H1 (cell line): ENCODE measurements around the gene UVRAG. TPM values are rescaled to one million over a fixed set of nuclear protein-coding genes. Genes with fewer than 3 reads are reported as not detected.
"Not testable (repeated sequence)": the region's sequence is repeated elsewhere in the genome, so short reads cannot be mapped to it uniquely, and the experiment has no call there.

Experiments
- CTCF ChIA-PET: fragments of 300-600 bp; sonication (Branson Sonifier 250); formaldehyde crosslinking; loops from one replicate; lab custom pipeline; 2021; ENCODE audit not compliant: partially characterized antibody; lab: Charles Lee
- POLR2A ChIA-PET: fragments of 300-600 bp; sonication (Branson Sonifier 250); formaldehyde crosslinking; loops from one replicate; lab custom pipeline; 2021; ENCODE audit warnings: inconsistent platforms; ENCODE audit not compliant: partially characterized antibody; lab: Charles Lee
- DNase-seq, 2 experiments: peaks; one replicate each; pipeline versions ENCODE4 v3.0.0 to v3.0.0-alpha.2; 2010 to 2022; ENCODE audit warnings: low spot score in 2 of 2, low read depth in 1 of 2, mixed read lengths in 1 of 2
- FAIRE-seq: peaks from 2 replicates; lab custom pipeline; 2011; peaks lifted over from hg19 to GRCh38; lab: Jason Lieb, UNC
- H2AFZ ChIP-seq: 2 replicates; pipeline ENCODE4 v1.8.1; 2012; ENCODE audit warnings: low read length, inconsistent platforms
- H2AK5ac ChIP-seq: 2 replicates; pipeline ENCODE4 v1.6.1; 2013; ENCODE audit warnings: low read depth, low read length
- H2BK120ac ChIP-seq: replicated peaks from 2 replicates; pipeline ENCODE3; 2013; ENCODE audit warnings: low read depth, low read length, inconsistent platforms
- H2BK12ac ChIP-seq: 2 replicates; pipeline ENCODE4 v1.6.1; 2013; ENCODE audit warnings: low read depth, low read length
- H2BK15ac ChIP-seq: 2 replicates; pipeline ENCODE4 v1.6.1; 2013; ENCODE audit warnings: low read length
- H2BK20ac ChIP-seq: 2 replicates; pipeline ENCODE4 v1.6.1; 2013; ENCODE audit warnings: low read length
- H2BK5ac ChIP-seq: 2 replicates; pipeline ENCODE4 v1.6.1; 2013; ENCODE audit warnings: low read depth, low read length
- H3K14ac ChIP-seq: 2 replicates; pipeline ENCODE4 v1.6.1; 2013; ENCODE audit warnings: inconsistent platforms; ENCODE audit not compliant: insufficient read length
- H3K18ac ChIP-seq: 2 replicates; pipeline ENCODE4 v1.6.1; 2013; ENCODE audit warnings: low read length; ENCODE audit errors: extremely low read depth
- H3K23ac ChIP-seq: 2 replicates; pipeline ENCODE4 v1.6.1; 2013; ENCODE audit warnings: inconsistent platforms; ENCODE audit not compliant: insufficient read length
- H3K23me2 ChIP-seq: 2 replicates; pipeline ENCODE4 v1.6.1; 2013; ENCODE audit warnings: low read depth, low read length
- H3K27ac ChIP-seq: 2 replicates; pipeline ENCODE4 v1.6.1; 2011; ENCODE audit warnings: low read depth, low read length, inconsistent platforms
- H3K27me3 ChIP-seq, 4 experiments: replicated peaks in 1 of 4; 1 replicate in 1 of 4; 2 replicates in 3 of 4; pipeline versions ENCODE4 v1.6.1 to v1.8.1; 2011 to 2013; ENCODE audit warnings: low read length in 3 of 4, mild to moderate bottlenecking in 3 of 4, inconsistent platforms in 2 of 4, mixed read lengths in 2 of 4, moderate library complexity in 1 of 4; ENCODE audit not compliant: control insufficient read depth in 3 of 4, insufficient read depth in 3 of 4; ENCODE audit errors: extremely low read depth in 1 of 4
- H3K36me3 ChIP-seq, 4 experiments: 2 replicates each; pipeline versions ENCODE4 v1.6.1 to v1.8.1; 2011 to 2013; ENCODE audit warnings: mild to moderate bottlenecking in 4 of 4, low read length in 3 of 4, moderate library complexity in 2 of 4, control low read depth in 1 of 4, inconsistent platforms in 1 of 4; ENCODE audit not compliant: insufficient read depth in 4 of 4, control insufficient read depth in 2 of 4
- H3K4ac ChIP-seq: replicated peaks from 2 replicates; pipeline ENCODE3; 2013; ENCODE audit warnings: low read length, low read depth, mixed read lengths, inconsistent platforms; ENCODE audit not compliant: insufficient read length
- H3K4me1 ChIP-seq, 4 experiments: replicated peaks in 1 of 4; 1 replicate in 1 of 4; 2 replicates in 3 of 4; pipeline versions ENCODE4 v1.6.1 to v1.8.1; 2011 to 2013; ENCODE audit warnings: low read length in 3 of 4, inconsistent platforms in 2 of 4, mixed read lengths in 1 of 4; ENCODE audit not compliant: insufficient read depth in 4 of 4, control insufficient read depth in 3 of 4
- H3K4me2 ChIP-seq, 2 experiments: 2 replicates each; pipeline versions ENCODE4 v1.6.1 to v1.8.1; 2011 to 2013; ENCODE audit warnings: low read depth in 2 of 2, low read length in 2 of 2, control low read depth in 1 of 2, inconsistent platforms in 1 of 2, mild to moderate bottlenecking in 1 of 2; ENCODE audit not compliant: insufficient read depth in 1 of 2
- H3K4me3 ChIP-seq, 4 experiments: fragments of 200-600, 300-600 bp in 1 of 4; sonication (generic), shearing (Covaris generic), sonication (Bioruptor Twin) in 1 of 4; 2 replicates each; pipeline versions ENCODE4 v1.5.1 to v1.8.1; 2011 to 2016; ENCODE audit warnings: low read length in 4 of 4, low read depth in 3 of 4, control low read depth in 2 of 4, inconsistent platforms in 2 of 4, mild to moderate bottlenecking in 2 of 4, mixed read lengths in 1 of 4, moderate library complexity in 1 of 4; ENCODE audit not compliant: insufficient read depth in 2 of 4; ENCODE audit errors: extremely low read depth in 1 of 4
- H3K56ac ChIP-seq: replicated peaks from 2 replicates; pipeline ENCODE3; 2013; ENCODE audit warnings: low read depth, mild to moderate bottlenecking, mixed read lengths, low read length, inconsistent platforms; ENCODE audit not compliant: insufficient read length
- H3K79me1 ChIP-seq: 2 replicates; pipeline ENCODE4 v1.6.1; 2013; ENCODE audit warnings: low read depth, low read length, control low read depth
- H3K79me2 ChIP-seq, 2 experiments: 2 replicates each; pipeline versions ENCODE4 v1.6.1 to v1.8.1; 2012 to 2013; ENCODE audit warnings: low read length in 2 of 2, mild to moderate bottlenecking in 2 of 2, inconsistent platforms in 1 of 2; ENCODE audit not compliant: insufficient read depth in 2 of 2, control insufficient read depth in 1 of 2
- H3K9ac ChIP-seq, 4 experiments: replicated peaks in 1 of 4; 1 replicate in 1 of 4; 2 replicates in 3 of 4; pipeline versions ENCODE4 v1.6.1 to v1.8.1; 2011 to 2013; ENCODE audit warnings: low read depth in 3 of 4, low read length in 3 of 4, control low read depth in 2 of 4, mild to moderate bottlenecking in 2 of 4, moderate library complexity in 2 of 4, inconsistent platforms in 1 of 4; ENCODE audit errors: extremely low read depth in 1 of 4
- H3K9me3 ChIP-seq, 2 experiments: 2 replicates each; pipeline versions ENCODE4 v1.6.1 to v1.8.1; 2012 to 2013; ENCODE audit warnings: mild to moderate bottlenecking in 2 of 2, moderate library complexity in 2 of 2, control low read depth in 1 of 2, inconsistent platforms in 1 of 2, low read depth in 1 of 2, low read length in 1 of 2, mixed read lengths in 1 of 2; ENCODE audit not compliant: insufficient read depth in 2 of 2
- H4K20me1 ChIP-seq, 2 experiments: replicated peaks in 1 of 2; 2 replicates each; pipeline versions ENCODE3 to v1.8.1; 2011 to 2013; ENCODE audit warnings: inconsistent platforms in 2 of 2, low read length in 2 of 2, mild to moderate bottlenecking in 1 of 2; ENCODE audit not compliant: insufficient read depth in 2 of 2, control insufficient read depth in 1 of 2
- H4K5ac ChIP-seq: 2 replicates; pipeline ENCODE4 v1.6.1; 2013; ENCODE audit warnings: low read length, low read depth, mixed read lengths, inconsistent platforms; ENCODE audit not compliant: insufficient read length
- H4K8ac ChIP-seq: 2 replicates; pipeline ENCODE4 v1.8.0; 2013; ENCODE audit warnings: mild to moderate bottlenecking, moderate library complexity, low read length, inconsistent platforms; ENCODE audit not compliant: insufficient read depth; ENCODE audit errors: extremely low read depth
- H4K91ac ChIP-seq: replicated peaks from 2 replicates; pipeline ENCODE3; 2013; ENCODE audit warnings: low read length, mixed read lengths, inconsistent platforms; ENCODE audit not compliant: insufficient read length
- BCL11A ChIP-seq, 2 experiments: IDR thresholded peaks; one replicate each; pipeline ENCODE4 v1.6.1; 2011; ENCODE audit warnings: low read depth in 2 of 2, low read length in 2 of 2, mild to moderate bottlenecking in 2 of 2
- KDM4A ChIP-seq: IDR thresholded peaks from one replicate; pipeline ENCODE4 v1.7.1; 2012; ENCODE audit warnings: low read depth, mild to moderate bottlenecking, moderate library complexity, low read length, inconsistent platforms; ENCODE audit not compliant: severe bottlenecking
- TBP ChIP-seq: IDR thresholded peaks from 2 replicates; pipeline ENCODE4 v1.6.1; 2011; ENCODE audit warnings: low read depth, low read length, improper control_type of control experiment
- WGBS, 2 experiments: shearing (Covaris generic) in 1 of 2; methylation state at CpG; one replicate each; pipeline versions ENCODE4 v1.1.6 to v1.1.7; 2013 to 2015; ENCODE audit warnings: low lambda C conversion rate in 2 of 2, mixed read lengths in 2 of 2, inconsistent platforms in 1 of 2, low coverage in 1 of 2, missing lambda C conversion rate in 1 of 2; ENCODE audit not compliant: insufficient replicate concordance in 2 of 2, insufficient coverage in 1 of 2, insufficient read length in 1 of 2; ENCODE audit errors: extremely low coverage in 1 of 2, missing lambda C conversion rate in 1 of 2; 5-methylcytosine and 5-hydroxymethylcytosine counted together
- polyA plus RNA-seq, 7 experiments: library from polyadenylated mRNA; depleted of rRNA in 3 of 7; stranded (reverse) in 5 of 7; unstranded in 2 of 7; fragments of >200 nt in 5 of 7; fragments of 200-250 nt in 2 of 7; gene quantifications; 1 replicate in 5 of 7; 2 replicates in 1 of 7; 4 replicates in 1 of 7; pipeline versions ENCODE4 v1.2.1 to v1.2.3, GENCODE V29; 2011 to 2013; ENCODE audit warnings: missing spikeins in 2 of 7, mixed read lengths in 2 of 7
- total RNA-seq: library from RNA; stranded (reverse); fragmentation: NEBNext Ultra II Directional; extraction: Animal tissue kit (Norgen Biotek cat#: 25700); gene quantifications from 2 replicates; pipeline ENCODE4 v1.2.1, GENCODE V29; 2021
- TF ChIP-seq, protein P1 (sequence below): IDR thresholded peaks from 2 replicates; pipeline ENCODE4 v1.6.1; 2012; ENCODE audit warnings: inconsistent platforms

UVRAG gene
- total and polyA plus RNA-seq, 2 of the 8 experiments (the other 6 are each of a cell fraction or from before 2014, with no cell fraction given): 5.5 to 14.7 TPM

DNA sequence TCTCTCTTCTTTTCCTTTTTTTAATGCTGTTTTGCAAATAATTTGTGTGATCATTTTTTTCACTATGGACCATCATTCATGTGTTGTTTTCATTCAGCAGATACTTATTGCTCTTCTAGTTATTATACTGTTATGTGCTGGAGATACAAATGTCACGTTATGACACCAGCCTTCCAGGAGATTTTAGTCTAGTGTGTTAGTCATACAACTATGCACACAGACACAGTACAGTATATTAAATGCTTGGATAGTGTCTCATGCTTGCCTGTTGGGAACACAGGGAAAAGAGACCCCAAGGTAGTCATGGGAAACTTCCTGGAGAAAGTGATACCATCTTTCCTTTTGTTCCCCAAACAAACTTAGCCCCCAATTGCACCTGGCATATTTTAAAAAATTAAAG lies 116.1 kb downstream of the UVRAG start (continued):
- no peak for TF ChIP-seq TBP
- TF ChIP-seq, protein P1, sequence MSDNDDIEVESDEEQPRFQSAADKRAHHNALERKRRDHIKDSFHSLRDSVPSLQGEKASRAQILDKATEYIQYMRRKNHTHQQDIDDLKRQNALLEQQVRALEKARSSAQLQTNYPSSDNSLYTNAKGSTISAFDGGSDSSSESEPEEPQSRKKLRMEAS: no peak
- no peak for TF ChIP-seq KDM4A
- TF ChIP-seq BCL11A (IDR thresholded peaks at IDR 0.05; ENCODE audit: low read depth in 2 of 2, low read length in 2 of 2): no peak

DNA sequence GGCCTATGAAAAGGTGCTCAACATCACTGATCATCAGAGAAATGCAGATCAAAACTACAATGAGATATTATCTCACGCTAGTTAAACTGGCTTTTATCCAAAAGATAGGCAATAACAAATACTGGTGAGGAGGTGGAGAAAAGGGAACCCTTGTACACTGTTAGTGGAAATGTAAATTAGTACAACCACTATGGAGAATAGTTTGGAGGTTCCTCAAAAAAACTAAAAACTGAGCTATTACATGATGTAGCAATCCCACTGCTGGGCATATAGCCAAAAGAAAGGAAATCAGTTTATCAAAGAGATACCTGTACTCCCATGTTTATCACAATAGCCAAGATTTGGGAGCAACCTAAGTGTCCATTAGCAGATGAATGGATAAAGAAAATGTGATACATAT lies 118.7 kb downstream of the UVRAG start:
- H3K79me2 ChIP-seq, H3K36me3 ChIP-seq, H3K4me2 ChIP-seq, H2BK12ac ChIP-seq, H2BK120ac ChIP-seq, H3K23me2 ChIP-seq, H2BK15ac ChIP-seq, POLR2A ChIA-PET, H3K56ac ChIP-seq, H3K9ac ChIP-seq, H2BK20ac ChIP-seq, FAIRE-seq, H3K27me3 ChIP-seq, H3K4ac ChIP-seq, H2BK5ac ChIP-seq, H3K14ac ChIP-seq, H3K79me1 ChIP-seq, H3K18ac ChIP-seq, H3K9me3 ChIP-seq, H4K91ac ChIP-seq, H4K5ac ChIP-seq, H2AK5ac ChIP-seq, H4K20me1 ChIP-seq, H2AFZ ChIP-seq, DNase-seq, H4K8ac ChIP-seq, H3K23ac ChIP-seq, H3K4me1 ChIP-seq, H3K4me3 ChIP-seq, H3K27ac ChIP-seq: not testable (repeated sequence)
- 93% methylated on average over 1 of the region's 1 CpG; no CpG with 5 or more reads in 1 of the 2 experiments for WGBS, 2 experiments
- CTCF ChIA-PET: interaction anchor here (0.6 to 1.2 kb wide), 2 partner anchors 9 to 356 kb away, joined by 3 read pairs; no protein-coding TSS in a partner anchor
